HepG2 (cell line): ENCODE results near the gene ABCB9. TPM values are rescaled to one million over a fixed set of nuclear protein-coding genes. Genes with fewer than 3 reads are reported as not detected.

ENCODE experiments used
- DZIP1 ChIP-seq: sonication (generic); formaldehyde crosslinking; IDR thresholded peaks from 2 replicates; pipeline ENCODE4 v1.5.0; 2020; ENCODE audit warnings: mild to moderate bottlenecking, missing genetic modification reagents
- PATZ1 ChIP-seq: sonication (generic); formaldehyde crosslinking; IDR thresholded peaks from 2 replicates; pipeline ENCODE4 v1.4.0; 2020; ENCODE audit warnings: missing genetic modification reagents
- RBM39 ChIP-seq: fragments of 200-400 bp; formaldehyde crosslinking; IDR thresholded peaks from one replicate; pipeline ENCODE4 v1.6.1; 2018; ENCODE audit warnings: antibody characterized with exemption, mild to moderate bottlenecking, low read depth, low read length; ENCODE audit not compliant: poor library complexity, severe bottlenecking
- TRAFD1 ChIP-seq: sonication (generic); formaldehyde crosslinking; IDR thresholded peaks from 2 replicates; pipeline ENCODE4 v1.5.1; 2020; ENCODE audit warnings: missing genetic modification reagents, mild to moderate bottlenecking, borderline replicate concordance
- ZSCAN5A ChIP-seq: sonication (generic); formaldehyde crosslinking; IDR thresholded peaks from 2 replicates; pipeline ENCODE4 v1.8.0; 2022; ENCODE audit warnings: mild to moderate bottlenecking, missing genetic modification reagents, borderline replicate concordance
- polyA plus RNA-seq, 8 experiments: library from polyadenylated mRNA; depleted of rRNA in 3 of 8; stranded (reverse) in 7 of 8; unstranded in 1 of 8; fragments of >200 nt; fragmentation: Illumina TruSeq in 4 of 8; extraction: Trizol in 4 of 8; gene quantifications; 2 replicates each; pipeline versions ENCODE4 v1.2.1 to v1.2.3, GENCODE V29; 2011 to 2016; ENCODE audit warnings: low read depth in 4 of 8, missing spikeins in 1 of 8, mixed read lengths in 1 of 8; ENCODE audit not compliant: insufficient read depth in 1 of 8
- total RNA-seq, 5 experiments: library from RNA; depleted of rRNA; stranded (reverse); fragments of >200 nt; fragmentation: Illumina TruSeq; extraction: Trizol; gene quantifications; 2 replicates each; pipeline ENCODE4 v1.2.3, GENCODE V29; 2016; ENCODE audit warnings: low read depth in 1 of 5

ABCB9 gene
- total and polyA plus RNA-seq, 2 of the 13 experiments (the other 11 are each of a cell fraction or from before 2014, with no cell fraction given) = 5.1 to 6.0 TPM

- TF ChIP-seq TRAFD1 (no peak), DZIP1 (CRISPR knock-in tag) (no peak), ZSCAN5A (CRISPR knock-in tag) (no peak), PATZ1 (CRISPR knock-in tag) (no peak), RBM39 (no peak)
- TF ChIP-seq, all 625 proteins: peak for 0
Measured at GRCh38 chr12:122903693-122904034, 62.6 kb downstream of the ABCB9 start (continued).
